Subcutaneous adipose tissue (tissue), 4 donors: Measurements from ENCODE around the gene RBBP5. TPM values are rescaled to one million over a fixed set of nuclear protein-coding genes. Genes with fewer than 3 reads are reported as not detected.

Source experiments
- CTCF ChIP-seq: fragments of 450-650 bp; IDR thresholded peaks from one replicate; pipeline ENCODE4 v1.5.1; 2016; ENCODE audit warnings: low read depth, mild to moderate bottlenecking, control low read depth, antibody characterized with exemption, moderate library complexity
- total RNA-seq, 4 donors: library from RNA; depleted of rRNA; stranded (reverse); fragments of >200 nt; gene quantifications; one replicate each; pipeline ENCODE4 v1.1.0, GENCODE V29; 2016

Gene RBBP5
- total RNA-seq, 4 donors from 2014 or later = 13.8 to 25.5 (median 14.6) TPM

DNA sequence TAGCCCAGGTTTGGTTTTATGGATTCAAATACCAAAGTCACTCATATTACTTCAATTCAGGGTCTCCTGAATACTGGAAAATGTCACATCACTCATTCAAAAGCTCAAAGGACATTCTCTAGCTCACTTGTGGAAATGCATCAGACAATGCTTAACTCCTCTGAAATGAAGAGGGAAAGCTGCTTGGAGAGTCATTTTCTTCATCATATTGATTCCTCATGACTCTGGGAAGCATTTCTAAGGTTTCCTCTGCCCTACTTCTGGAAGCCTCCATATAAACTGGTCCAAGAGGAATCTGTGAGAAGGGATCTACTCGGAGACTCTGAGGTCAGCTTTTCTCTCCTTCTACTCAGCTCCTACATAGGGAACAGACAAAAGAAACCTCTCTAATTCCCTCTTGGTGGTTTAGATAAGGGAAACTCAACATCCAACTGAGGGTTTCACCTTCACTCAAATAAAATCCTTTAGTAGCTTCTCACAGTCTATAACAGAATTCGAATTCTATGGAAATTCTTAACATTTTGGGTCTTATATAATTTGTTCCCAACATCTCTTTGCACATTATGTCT, 36.4 kb upstream of the RBBP5 start:
- TF ChIP-seq CTCF = no peak

- no peak for TF ChIP-seq CTCF
Measured at GRCh38 chr1:205152505-205152904, 30.7 kb upstream of the RBBP5 start.

- no peak for TF ChIP-seq CTCF
Measured at GRCh38 chr1:205150651-205151428, 29.1 kb upstream of the RBBP5 start.

DNA sequence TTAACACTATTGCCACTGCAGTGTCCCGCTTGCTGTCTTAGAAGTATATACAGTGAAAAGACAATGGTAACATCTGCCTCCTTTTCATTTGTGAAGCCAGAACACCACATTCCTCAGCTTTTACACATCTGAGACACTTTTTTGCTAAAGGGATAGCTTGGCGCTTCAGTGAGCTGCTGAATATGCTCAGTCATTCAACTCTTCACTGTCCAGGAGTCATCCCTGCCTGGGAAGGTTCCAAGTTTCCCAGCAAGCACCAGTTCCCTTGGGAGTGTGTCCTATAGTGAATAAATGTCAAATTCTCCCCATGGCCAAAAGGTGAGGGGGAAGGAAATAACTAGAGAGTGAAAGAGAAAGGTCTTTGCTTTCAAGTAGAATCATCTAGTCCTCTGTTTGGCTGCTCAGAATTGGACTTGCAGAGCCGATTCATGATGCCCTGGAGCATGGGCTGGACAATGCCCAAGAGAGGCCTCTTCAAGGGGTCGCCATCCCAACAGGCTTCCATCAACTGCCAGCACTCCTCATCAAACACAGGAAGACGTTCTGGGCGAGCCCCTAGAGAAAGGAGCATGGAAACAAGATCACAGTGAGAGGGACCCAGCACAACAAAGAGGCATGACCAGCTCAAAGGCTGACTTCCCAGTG, 25.5 kb upstream of the RBBP5 start:
- no peak for TF ChIP-seq CTCF

DNA sequence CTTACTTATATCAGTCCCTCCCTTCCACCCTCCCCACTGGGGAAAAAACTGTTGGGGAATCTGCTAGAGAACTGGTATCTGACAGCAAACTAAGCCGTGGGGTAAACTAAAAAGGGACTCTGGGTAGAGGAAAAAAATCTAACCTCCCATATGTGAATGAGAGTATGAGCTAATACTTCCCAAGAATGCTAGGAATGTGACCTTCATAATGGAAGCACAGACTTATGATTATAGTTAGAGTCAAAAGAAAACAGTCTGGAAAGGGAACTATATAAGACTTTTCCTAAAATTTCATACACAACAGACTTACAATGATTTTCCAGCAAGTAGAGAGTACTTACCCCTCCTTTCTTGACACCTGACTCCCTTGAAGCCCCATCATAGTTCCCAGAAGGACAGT, 23.0 kb upstream of the RBBP5 start:
- TF ChIP-seq CTCF = no peak

DNA sequence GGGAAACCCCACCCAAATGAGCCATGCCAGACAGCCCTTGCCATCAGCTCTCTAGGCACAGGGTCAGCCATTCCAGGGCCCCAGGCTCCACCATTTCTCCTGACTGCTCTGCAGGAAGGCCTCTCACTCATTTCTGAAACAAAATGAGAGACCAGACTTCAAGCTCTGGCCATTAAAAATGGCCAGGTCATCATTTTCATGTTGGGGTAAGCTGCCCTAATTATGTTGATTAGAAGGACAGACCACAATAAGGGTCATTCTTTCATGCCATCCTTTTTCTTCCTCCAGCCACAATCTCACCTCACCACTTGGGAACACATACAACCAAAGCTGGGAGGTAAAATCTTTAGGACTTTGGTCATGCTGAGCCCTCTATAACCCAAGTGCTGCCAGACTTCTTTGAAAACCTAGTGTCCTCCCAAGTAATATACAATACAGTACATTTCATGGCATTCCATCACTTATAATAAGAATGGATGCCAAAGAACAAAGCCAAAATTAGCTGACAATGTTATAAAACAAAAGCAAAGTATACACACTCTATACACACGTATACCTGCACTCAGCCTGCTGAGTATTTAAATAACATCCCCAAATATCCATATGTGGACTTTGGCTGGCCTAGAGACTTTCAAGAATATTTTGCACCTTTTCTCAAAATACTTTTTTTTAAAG, 22.4 kb upstream of the RBBP5 start:
- no peak for TF ChIP-seq CTCF

- no peak for TF ChIP-seq CTCF
Measured at GRCh38 chr1:205142102-205142469, 20.3 kb upstream of the RBBP5 start.
